Sigmoid colon (tissue), 7 donors: ENCODE measurements around the gene PODXL2. TPM values are rescaled to one million over a fixed set of nuclear protein-coding genes. Genes with fewer than 3 reads are reported as not detected.

Experiments used
- DNase-seq: peaks from one replicate; pipeline ENCODE4 v3.0.0-alpha.2; 2019
- H3K27ac ChIP-seq, 4 donors: fragments of 200-600 bp; sonication (generic); one replicate each; pipeline ENCODE4 v1.5.1; 2016 to 2019; ENCODE audit warnings: mild to moderate bottlenecking in 1 of 4
- H3K27me3 ChIP-seq, 3 donors: fragments of 200-600 bp; sonication (generic); one replicate each; pipeline ENCODE4 v1.5.1; 2019; ENCODE audit warnings: mild to moderate bottlenecking in 1 of 3
- H3K36me3 ChIP-seq, 4 donors: fragments of 200-600 bp; sonication (generic); one replicate each; pipeline ENCODE4 v1.5.1; 2016 to 2019
- H3K4me1 ChIP-seq, 4 donors: fragments of 200-600 bp; sonication (generic); one replicate each; pipeline ENCODE4 v1.5.1; 2017 to 2019
- H3K4me3 ChIP-seq, 4 donors: fragments of 200-600 bp; sonication (generic); one replicate each; pipeline ENCODE4 v1.5.1; 2017 to 2019; ENCODE audit warnings: mild to moderate bottlenecking in 2 of 4, moderate library complexity in 1 of 4
- H3K9me3 ChIP-seq, 4 donors: fragments of 200-600 bp in 3 of 4; sonication (generic) in 3 of 4; one replicate each; pipeline versions ENCODE4 v1.5.1 to v1.6.1; 2013 to 2019
- EP300 ChIP-seq, 4 donors: sonication (generic); formaldehyde crosslinking; IDR thresholded peaks; one replicate each; pipeline ENCODE4 v1.6.1; 2017; ENCODE audit warnings: antibody characterized with exemption in 4 of 4
- POLR2A ChIP-seq, 2 donors: fragments of 450-650 bp; IDR thresholded peaks; one replicate each; pipeline ENCODE4 v1.6.1; 2016; ENCODE audit warnings: antibody characterized with exemption in 2 of 2, mild to moderate bottlenecking in 2 of 2, moderate library complexity in 2 of 2
- POLR2AphosphoS5 ChIP-seq, 4 donors: sonication (generic); formaldehyde crosslinking; IDR thresholded peaks; one replicate each; pipeline ENCODE4 v1.6.1; 2017; ENCODE audit warnings: antibody characterized with exemption in 4 of 4
- WGBS, 2 donors: extraction: QIAGEN DNeasy Blood & Tissue Kit; methylation state at CpG; one replicate each; pipeline ENCODE4 v1.1.7; 2013; 5-methylcytosine and 5-hydroxymethylcytosine counted together
- intact Hi-C: fragments of 100-400 bp; cut with DNase I; formaldehyde crosslinking; loops from one replicate; pipeline ENCODE4 v1.15.1; 2023
- polyA plus RNA-seq, 3 donors: library from polyadenylated mRNA; stranded (reverse); fragments of 200-250 nt; gene quantifications; one replicate each; pipeline ENCODE4 v1.2.3, GENCODE V29; 2013
- total RNA-seq, 4 donors: library from RNA; depleted of rRNA; stranded (reverse); fragments of >200 nt; gene quantifications; one replicate each; pipeline ENCODE4 v1.1.0, GENCODE V29; 2016
- TF ChIP-seq, protein P1 (sequence below), 4 experiments: fragments of 450-650 bp in 3 of 4; fragments of 200-600 bp in 1 of 4; IDR thresholded peaks; one replicate each; pipeline ENCODE4 v1.5.1; 2016 to 2019; ENCODE audit warnings: antibody characterized with exemption in 4 of 4, mild to moderate bottlenecking in 3 of 4, moderate library complexity in 2 of 4
- donor health status: healthy with polysubstance abuse.
- donor health status: Bipolar disorder and iron deficiency.
- donor health status: healthy.

Gene PODXL2
- total and polyA plus RNA-seq, 7 donors = 2.0 to 16.7 (median 2.8) TPM

DNA sequence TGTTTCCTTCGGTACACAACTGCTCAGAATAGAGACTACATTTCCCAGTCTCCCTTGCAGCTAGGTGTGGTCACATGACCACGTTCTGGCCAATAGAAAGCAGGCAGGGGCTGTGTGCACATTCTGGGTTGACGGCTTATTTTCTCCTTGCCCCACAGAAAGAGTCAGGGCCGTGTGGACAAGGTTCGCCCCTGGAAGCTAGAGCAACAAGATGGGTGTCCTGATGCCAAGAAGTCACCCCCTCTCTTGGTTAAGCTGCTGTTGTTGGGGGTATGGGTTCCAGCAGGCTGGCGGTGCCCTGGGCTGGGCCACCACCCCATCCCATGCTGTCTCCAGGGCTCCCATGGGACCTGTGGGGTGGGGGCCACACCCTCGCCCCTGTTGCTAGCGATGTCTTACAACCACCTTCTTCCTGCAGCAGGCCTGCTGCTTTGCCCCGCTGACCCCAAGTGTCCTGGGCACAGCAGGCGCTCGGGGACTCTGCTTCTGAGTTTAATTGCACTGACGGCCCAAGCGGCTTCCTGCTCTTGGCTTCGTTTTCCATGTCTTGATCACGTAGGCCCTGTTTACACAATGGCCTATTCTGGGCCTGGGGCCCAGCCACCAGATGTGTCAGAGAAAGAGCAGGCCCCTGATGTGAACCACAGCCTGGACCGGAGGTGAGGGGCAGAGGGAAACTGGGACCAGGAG lies 68.7 kb downstream of the PODXL2 start:
- intact Hi-C loops = loop anchor here (1.0 kb wide), 1 partner anchor 90 kb away; no protein-coding TSS in a partner anchor
- WGBS, 2 donors = 48 to 59% methylated on average over 16 of the region's 16 CpGs

DNA sequence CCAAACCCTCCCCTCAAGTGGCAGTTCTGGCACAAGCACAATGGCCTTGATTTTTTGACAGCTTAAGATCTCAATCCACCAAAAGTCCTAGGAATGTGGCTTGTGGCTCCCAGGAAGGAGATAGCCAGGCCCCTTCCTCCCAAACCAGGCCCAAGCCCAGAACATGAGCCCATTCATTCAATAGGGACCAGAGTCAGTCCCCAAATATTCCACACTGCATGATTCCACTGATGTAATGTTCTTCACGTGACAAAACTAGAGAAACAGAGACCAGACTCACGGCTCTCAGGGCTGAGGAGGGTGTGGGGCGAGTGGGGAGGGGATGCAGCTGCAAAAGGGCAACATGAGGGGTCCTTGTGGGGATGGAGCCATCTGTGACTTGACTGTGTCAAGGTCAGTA lies 69.3 kb downstream of the PODXL2 start:
- peaks cover 0 to 68% (median 56%) of the 10 kb centered on the region in 4 donors for H3K4me1 ChIP-seq

More for the DNA sequence above, 68.7 kb downstream of the PODXL2 start:
- TF ChIP-seq EP300 (IDR thresholded peaks at IDR 0.05) = peak in 3 of 4 donors; percentile 79 to 92 (median 90)
- TF ChIP-seq, protein P1, sequence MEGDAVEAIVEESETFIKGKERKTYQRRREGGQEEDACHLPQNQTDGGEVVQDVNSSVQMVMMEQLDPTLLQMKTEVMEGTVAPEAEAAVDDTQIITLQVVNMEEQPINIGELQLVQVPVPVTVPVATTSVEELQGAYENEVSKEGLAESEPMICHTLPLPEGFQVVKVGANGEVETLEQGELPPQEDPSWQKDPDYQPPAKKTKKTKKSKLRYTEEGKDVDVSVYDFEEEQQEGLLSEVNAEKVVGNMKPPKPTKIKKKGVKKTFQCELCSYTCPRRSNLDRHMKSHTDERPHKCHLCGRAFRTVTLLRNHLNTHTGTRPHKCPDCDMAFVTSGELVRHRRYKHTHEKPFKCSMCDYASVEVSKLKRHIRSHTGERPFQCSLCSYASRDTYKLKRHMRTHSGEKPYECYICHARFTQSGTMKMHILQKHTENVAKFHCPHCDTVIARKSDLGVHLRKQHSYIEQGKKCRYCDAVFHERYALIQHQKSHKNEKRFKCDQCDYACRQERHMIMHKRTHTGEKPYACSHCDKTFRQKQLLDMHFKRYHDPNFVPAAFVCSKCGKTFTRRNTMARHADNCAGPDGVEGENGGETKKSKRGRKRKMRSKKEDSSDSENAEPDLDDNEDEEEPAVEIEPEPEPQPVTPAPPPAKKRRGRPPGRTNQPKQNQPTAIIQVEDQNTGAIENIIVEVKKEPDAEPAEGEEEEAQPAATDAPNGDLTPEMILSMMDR (IDR thresholded peaks at IDR 0.05) = no peak
- peak; percentile 88 to 92 (median 90) for TF ChIP-seq POLR2AphosphoS5 (IDR thresholded peaks at IDR 0.05)
- DNase-seq = peak; percentile 97
- H3K4me1 ChIP-seq = peaks cover 0 to 62% (median 52%) of the 10 kb centered on the region in 4 donors
- H3K4me3 ChIP-seq = peak overlapping the region; percentile 14 to 38 (median 20)
- H3K9me3 ChIP-seq = no peaks in the 10 kb centered on the region
- peaks cover 0 to 11% (median 0%) of the 10 kb centered on the region in 4 donors for H3K36me3 ChIP-seq
- H3K27ac ChIP-seq = peak overlapping the region; percentile 87 to 97 (median 94)
- H3K27me3 ChIP-seq = no peaks in the 10 kb centered on the region

DNA sequence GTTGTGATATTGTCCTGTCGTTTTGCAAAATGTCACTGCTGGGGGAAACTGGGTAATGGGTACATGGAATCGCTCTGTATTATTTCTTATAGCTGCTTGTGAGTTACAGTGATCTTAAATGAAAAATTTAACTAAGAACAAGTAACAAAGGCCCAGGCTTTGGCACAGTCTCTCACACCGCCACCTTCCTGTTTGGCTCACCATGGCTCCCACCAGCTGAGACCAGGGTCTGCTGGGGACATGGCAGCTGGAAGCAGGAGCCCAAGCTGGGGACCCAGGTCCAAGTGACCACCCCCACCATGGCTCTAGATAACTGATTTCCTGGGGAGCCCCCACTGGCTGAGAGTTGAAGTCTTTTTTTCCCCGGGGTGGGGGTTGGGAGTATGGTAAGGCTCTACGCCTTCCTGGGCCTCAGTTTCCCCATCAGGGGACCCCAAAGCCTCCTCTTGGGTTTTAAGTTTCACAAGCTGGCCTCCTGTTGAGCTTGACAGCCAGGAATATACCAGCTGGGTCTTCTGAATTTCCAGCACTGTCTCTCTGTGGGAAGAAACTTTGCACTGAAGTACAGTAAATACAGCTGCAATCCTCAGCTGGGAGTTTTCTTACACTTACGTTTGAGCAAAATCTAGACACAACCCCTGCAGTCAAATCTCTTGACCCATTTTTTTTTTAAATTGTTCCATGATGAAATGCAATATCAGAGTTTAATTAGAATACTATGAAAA lies 69.9 kb downstream of the PODXL2 start:
- DNase-seq = no peak
- Histone ChIP-seq H3K27me3 (no peaks in the 10 kb centered on the region), H3K27ac (peak overlapping the region; percentile 87 to 97 (median 94)), H3K36me3 (no peaks in the 10 kb centered on the region), H3K4me1 (peaks cover 0 to 71% (median 57%) of the 10 kb centered on the region in 4 donors), H3K4me3 (no peak overlapping the region), H3K9me3 (no peaks in the 10 kb centered on the region)
- WGBS, 2 donors = 84 to 86% methylated on average over 6 of the region's 6 CpGs
- intact Hi-C loops = loop anchor here (1.0 kb wide), 1 partner anchor 88 kb away; no protein-coding TSS in a partner anchor
- no peak for TF ChIP-seq POLR2AphosphoS5 (IDR thresholded peaks at IDR 0.05)
- no peak for TF ChIP-seq EP300 (IDR thresholded peaks at IDR 0.05)
- no peak for TF ChIP-seq POLR2A (IDR thresholded peaks at IDR 0.05)
- TF ChIP-seq, protein P1 (IDR thresholded peaks at IDR 0.05) = no peak

More for the DNA sequence above, 69.3 kb downstream of the PODXL2 start:
- H3K27me3 ChIP-seq = no peaks in the 10 kb centered on the region
- H3K27ac ChIP-seq = peak overlapping the region; percentile 87 to 97 (median 94)
- peaks cover 0 to 5% (median 0%) of the 10 kb centered on the region in 4 donors for H3K36me3 ChIP-seq
- no peak overlapping the region for H3K4me3 ChIP-seq
- DNase-seq = no peak
- intact Hi-C loops = loop anchor here (1.0 kb wide), 1 partner anchor 89 kb away; no protein-coding TSS in a partner anchor
- 80 to 84% methylated on average over 3 of the region's 3 CpGs for WGBS, 2 donors
- no peaks in the 10 kb centered on the region for H3K9me3 ChIP-seq
- no peak for TF ChIP-seq POLR2AphosphoS5 (IDR thresholded peaks at IDR 0.05)
- TF ChIP-seq POLR2A (IDR thresholded peaks at IDR 0.05) = no peak
- TF ChIP-seq, protein P1 (IDR thresholded peaks at IDR 0.05) = no peak
- TF ChIP-seq EP300 (IDR thresholded peaks at IDR 0.05) = no peak

DNA sequence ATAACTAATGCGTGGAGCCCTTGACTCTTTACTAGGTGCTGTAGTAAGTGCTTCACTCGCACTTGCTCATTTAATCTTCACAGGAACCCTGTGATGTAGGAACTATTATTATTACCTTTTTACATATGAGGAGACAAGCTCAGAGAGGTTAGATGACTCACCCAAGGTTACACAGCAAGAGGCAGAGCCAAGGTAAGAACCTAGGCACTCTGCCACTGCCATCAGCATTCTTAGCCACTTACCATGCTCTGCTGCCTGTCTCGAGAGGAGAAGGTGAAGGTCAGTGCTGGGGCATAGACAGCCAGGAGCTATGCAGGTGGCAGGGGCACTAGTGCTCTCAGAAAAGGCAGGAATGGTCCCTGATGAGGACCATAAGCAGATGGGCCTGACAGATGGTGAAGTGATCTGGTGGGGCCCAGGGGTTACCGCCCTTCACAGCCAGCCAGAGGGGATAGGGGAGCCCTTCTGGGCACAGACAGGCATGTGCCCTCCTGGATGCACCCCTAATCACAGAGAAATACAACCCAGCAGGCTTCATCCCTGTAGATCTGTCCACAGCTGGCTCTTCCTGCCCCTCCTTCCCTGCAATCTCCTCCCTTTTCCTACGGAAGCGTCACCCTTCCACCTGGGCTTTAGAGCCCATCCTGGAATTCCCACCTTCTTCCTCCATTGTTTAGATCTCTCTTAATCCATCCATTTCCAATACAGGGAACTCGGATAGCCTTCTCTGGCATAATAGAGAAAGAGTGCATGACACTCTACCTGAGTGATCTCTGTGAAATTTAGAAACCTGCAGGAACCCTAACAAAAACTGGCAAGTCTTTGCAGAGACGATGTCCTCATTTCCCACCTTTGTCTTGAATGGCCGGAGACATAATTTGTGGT lies 70.7 kb downstream of the PODXL2 start:
- no peaks in the 10 kb centered on the region for H3K36me3 ChIP-seq
- H3K9me3 ChIP-seq = no peaks in the 10 kb centered on the region
- peaks cover 0 to 71% (median 57%) of the 10 kb centered on the region in 4 donors for H3K4me1 ChIP-seq
- H3K27me3 ChIP-seq = no peaks in the 10 kb centered on the region
- H3K27ac ChIP-seq = peak overlapping the region; percentile 87 to 97 (median 94)
- no peak for DNase-seq
- 88 to 91% methylated on average over 9 of the region's 9 CpGs for WGBS, 2 donors
- intact Hi-C loops = no loop called here
- TF ChIP-seq EP300 (IDR thresholded peaks at IDR 0.05) (no peak), POLR2AphosphoS5 (IDR thresholded peaks at IDR 0.05) (no peak), POLR2A (IDR thresholded peaks at IDR 0.05) (no peak)
- TF ChIP-seq, protein P1 (IDR thresholded peaks at IDR 0.05) = no peak
- H3K4me3 ChIP-seq = no peak overlapping the region
